IMR-90 (cell line): ENCODE results near the gene BLOC1S4. TPM values are rescaled to one million over a fixed set of nuclear protein-coding genes. Genes with fewer than 3 reads are reported as not detected.
A peak's percentile ranks its signal among the peaks of the same experiment; 100 is the strongest.

ENCODE experiments used
- ATAC-seq: fragments of 200-7000 bp; cut with Tn5 transposase; 2 replicates; pipeline ENCODE4 v1.9.1; 2020; ENCODE audit warnings: low read depth, mild to moderate bottlenecking, moderate library complexity
- BruUV-seq: library from RNA; stranded (reverse); fragments of 400-500 nt; replicated peaks from 2 replicates; lab custom pipeline; 2021; lab: Mats Ljungman, UMichigan
- CTCF ChIA-PET: fragments of 300-600 bp; formaldehyde crosslinking; extraction: SDS; loops from one replicate; lab custom pipeline; 2021; ENCODE audit warnings: antibody characterized with exemption; lab: Yijun Ruan, JAX
- POLR2A ChIA-PET: fragments of 300-600 bp; sonication (Branson Sonifier 250); formaldehyde crosslinking; loops from one replicate; lab custom pipeline; 2022; ENCODE audit warnings: antibody characterized with exemption; ENCODE audit not compliant: unreplicated experiment; lab: Charles Lee
- DNase-seq: peaks from one replicate; pipeline ENCODE4 v3.0.0; 2013
- H2AFZ ChIP-seq: replicated peaks from 2 replicates; pipeline ENCODE3; 2013; ENCODE audit warnings: low read length, mild to moderate bottlenecking; ENCODE audit not compliant: poor library complexity
- H2AK5ac ChIP-seq: 2 replicates; pipeline ENCODE4 v1.6.1; 2013; ENCODE audit warnings: low read depth, low read length, inconsistent platforms
- H2AK9ac ChIP-seq: replicated peaks from 2 replicates; pipeline ENCODE3; 2013; ENCODE audit warnings: mild to moderate bottlenecking, low read depth, low read length, moderate library complexity; ENCODE audit not compliant: poor library complexity
- H2BK120ac ChIP-seq: 2 replicates; pipeline ENCODE4 v1.6.1; 2013; ENCODE audit warnings: low read depth, low read length, inconsistent platforms
- H2BK15ac ChIP-seq: 3 replicates; pipeline ENCODE4 v1.6.1; 2013; ENCODE audit warnings: low read depth, low read length, inconsistent platforms
- H2BK20ac ChIP-seq: 2 replicates; pipeline ENCODE4 v1.6.1; 2013; ENCODE audit warnings: low read depth, mild to moderate bottlenecking, inconsistent platforms, low read length, moderate library complexity
- H2BK5ac ChIP-seq: 2 replicates; pipeline ENCODE4 v1.6.1; 2013; ENCODE audit warnings: mild to moderate bottlenecking, low read depth, low read length, inconsistent platforms; ENCODE audit not compliant: poor library complexity, severe bottlenecking
- H3K14ac ChIP-seq: replicated peaks from 2 replicates; pipeline ENCODE4 v1.6.1; 2013; ENCODE audit warnings: low read depth, low read length, inconsistent platforms
- H3K18ac ChIP-seq: 2 replicates; pipeline ENCODE4 v1.6.1; 2013; ENCODE audit warnings: low read depth, low read length, control low read depth
- H3K23ac ChIP-seq: 2 replicates; pipeline ENCODE4 v1.6.1; 2013; ENCODE audit warnings: low read depth, low read length, inconsistent platforms
- H3K27ac ChIP-seq: 2 replicates; pipeline ENCODE4 v1.5.1; 2013; ENCODE audit warnings: mild to moderate bottlenecking, control low read depth, low read length; ENCODE audit not compliant: insufficient read depth
- H3K27me3 ChIP-seq: 2 replicates; pipeline ENCODE4 v1.6.1; 2013; ENCODE audit warnings: low read length; ENCODE audit not compliant: control insufficient read depth, insufficient read depth
- H3K36me3 ChIP-seq: 2 replicates; pipeline ENCODE4 v1.6.1; 2013; ENCODE audit warnings: low read length, mixed read lengths; ENCODE audit not compliant: control insufficient read depth, insufficient read depth
- H3K4ac ChIP-seq: 2 replicates; pipeline ENCODE4 v1.6.1; 2013; ENCODE audit warnings: low read depth, low read length, inconsistent platforms
- H3K4me1 ChIP-seq: 2 replicates; pipeline ENCODE4 v1.6.1; 2013; ENCODE audit warnings: low read length, mixed read lengths; ENCODE audit not compliant: control insufficient read depth, insufficient read depth
- H3K4me2 ChIP-seq: 2 replicates; pipeline ENCODE4 v1.6.1; 2013; ENCODE audit warnings: low read depth, mild to moderate bottlenecking, control low read depth, low read length, moderate library complexity
- H3K4me3 ChIP-seq: 2 replicates; pipeline ENCODE4 v1.5.1; 2013; ENCODE audit warnings: low read depth, mild to moderate bottlenecking, control low read depth, low read length, moderate library complexity; ENCODE audit not compliant: insufficient read depth
- H3K56ac ChIP-seq: 2 replicates; pipeline ENCODE4 v1.6.1; 2013; ENCODE audit warnings: low read length, inconsistent platforms; ENCODE audit not compliant: insufficient read depth; ENCODE audit errors: extremely low read depth
- H3K79me1 ChIP-seq, 2 experiments: 2 replicates each; pipeline ENCODE4 v1.6.1; 2013; ENCODE audit warnings: low read length in 2 of 2, inconsistent platforms in 1 of 2, low read depth in 1 of 2
- H3K9ac ChIP-seq: 2 replicates; pipeline ENCODE4 v1.6.1; 2013; ENCODE audit warnings: low read depth, low read length, control low read depth
- H3K9me1 ChIP-seq: 2 replicates; pipeline ENCODE4 v1.6.1; 2013; ENCODE audit warnings: low read length, inconsistent platforms; ENCODE audit not compliant: insufficient read depth
- H3K9me3 ChIP-seq: 2 replicates; pipeline ENCODE4 v1.6.1; 2013; ENCODE audit warnings: low read length; ENCODE audit not compliant: control insufficient read depth, insufficient read depth
- H4K20me1 ChIP-seq: 2 replicates; pipeline ENCODE4 v1.6.1; 2013; ENCODE audit warnings: low read length, inconsistent platforms; ENCODE audit not compliant: insufficient read depth
- H4K5ac ChIP-seq: 2 replicates; pipeline ENCODE4 v1.6.1; 2013; ENCODE audit warnings: mild to moderate bottlenecking, low read depth, low read length, control low read depth
- H4K8ac ChIP-seq, 2 experiments: 2 replicates each; pipeline ENCODE4 v1.6.1; 2013; ENCODE audit warnings: low read depth in 2 of 2, low read length in 2 of 2, control low read depth in 1 of 2, inconsistent platforms in 1 of 2
- H4K91ac ChIP-seq: 2 replicates; pipeline ENCODE4 v1.6.1; 2013; ENCODE audit warnings: low read depth, low read length, inconsistent platforms; ENCODE audit not compliant: insufficient read depth
- BHLHE40 ChIP-seq: fragments of 150-350 bp; IDR thresholded peaks from 2 replicates; pipeline ENCODE4 v1.6.1; 2016; ENCODE audit warnings: mild to moderate bottlenecking, low read depth, low read length
- MAZ ChIP-seq: IDR thresholded peaks from 2 replicates; pipeline ENCODE4 v1.6.1; 2012; ENCODE audit warnings: low read depth, mild to moderate bottlenecking, low read length, improper control_type of control experiment, moderate library complexity, borderline replicate concordance
- SMC3 ChIP-seq: fragments of 150-350 bp; IDR thresholded peaks from 2 replicates; pipeline ENCODE4 v1.6.1; 2016; ENCODE audit warnings: low read depth, mild to moderate bottlenecking, antibody characterized with exemption, low read length, moderate library complexity
- USF2 ChIP-seq: fragments of 150-350 bp; IDR thresholded peaks from 2 replicates; pipeline ENCODE4 v1.6.1; 2017; ENCODE audit warnings: mild to moderate bottlenecking, antibody characterized with exemption, low read length, low read depth
- WGBS, 2 experiments: methylation state at CpG; one replicate each; pipeline versions ENCODE4 v1.1.5 to v1.1.7; 2013; ENCODE audit warnings: missing lambda C conversion rate in 2 of 2; ENCODE audit not compliant: insufficient read length in 1 of 2; ENCODE audit errors: extremely low coverage in 2 of 2; 5-methylcytosine and 5-hydroxymethylcytosine counted together
- dilution Hi-C: fragments of 300-500 bp; cut with HindIII; formaldehyde crosslinking; loops from one replicate; pipeline ENCODE4 v1.14.3; 2018; ENCODE audit warnings: low sequenced_read_pairs; ENCODE audit not compliant: unreplicated experiment
- in situ Hi-C: fragments of 300-500 bp; cut with MboI; formaldehyde crosslinking; loops from 3 replicates; pipeline ENCODE4 v1.14.3; 2019; ENCODE audit warnings: low sequenced_read_pairs, inconsistent platforms, mixed read lengths
- intact Hi-C: fragments of 100-400 bp; cut with micrococcal nuclease; formaldehyde crosslinking; loops from 2 replicates; pipeline ENCODE4 v1.10.0; 2022
- polyA plus RNA-seq, 3 experiments: library from polyadenylated mRNA; depleted of rRNA; stranded (reverse); fragments of >200 nt; gene quantifications; 2 replicates each; pipeline ENCODE4 v1.2.3, GENCODE V29; 2012; ENCODE audit warnings: low replicate concordance in 1 of 3
- total RNA-seq: library from RNA; depleted of rRNA; stranded (reverse); fragments of >200 nt; gene quantifications from 2 replicates; pipeline ENCODE4 v1.2.3, GENCODE V29; 2012

Gene BLOC1S4
- total and polyA plus RNA-seq, 2 of the 4 experiments (the other 2 are of a cell fraction), result 8.8 to 22.1 TPM

GRCh38 chr4:6696611-6697010 lies 19.4 kb upstream of the BLOC1S4 start:
- Histone ChIP-seq H3K23ac (no peak overlapping the region), H3K4me3 (no peak overlapping the region), H3K9me3 (no peaks in the 10 kb centered on the region), H2AK9ac (no peak overlapping the region), H4K5ac (no peak overlapping the region), H4K8ac (no peak overlapping the region), H3K27ac (no peak overlapping the region), H3K4me1 (peaks cover 19% of the 10 kb centered on the region), H2BK15ac (no peak overlapping the region), H3K79me1 (peaks cover 0 to 27% of the 10 kb centered on the region in 2 experiments; a peak in 2 of 4 replicates), H3K9me1 (no peaks in the 10 kb centered on the region; the same call in 1 of the 2 replicates), H3K36me3 (no peaks in the 10 kb centered on the region), H3K4me2 (no peak overlapping the region), H3K18ac (no peak overlapping the region), H3K4ac (no peak overlapping the region), H2BK120ac (no peak overlapping the region), H3K56ac (no peak overlapping the region), H4K20me1 (no peaks in the 10 kb centered on the region; the same call in 1 of the 2 replicates), H2BK20ac (no peak overlapping the region), H2AFZ (no peak overlapping the region), H3K9ac (no peak overlapping the region), H2AK5ac (no peak overlapping the region), H4K91ac (no peak overlapping the region), H2BK5ac (no peak overlapping the region), H3K27me3 (no peaks in the 10 kb centered on the region), H3K14ac (no peak overlapping the region)
- CTCF ChIA-PET, result no interaction called here
- dilution Hi-C loops, result no loop called here
- TF ChIP-seq BHLHE40 (no peak), MAZ (no peak), USF2 (no peak), SMC3 (no peak)
- DNase-seq (no peak), ATAC-seq (peak; percentile 11; the same call in 1 of the 2 replicates)
- intact Hi-C loops, result no loop called here
- no TSS peak for BruUV-seq
- POLR2A ChIA-PET, result no interaction called here
- WGBS, 2 experiments, result 89% methylated on average over 8 of the region's 8 CpGs; no CpG with 5 or more reads in 1 of the 2 experiments
- in situ Hi-C loops, result no loop called here
